Spleen (tissue), 11 donors: ENCODE data around the gene HJV. TPM values are rescaled to one million over a fixed set of nuclear protein-coding genes. Genes with fewer than 3 reads are reported as not detected.

Experiments used
- DNase-seq: peaks from one replicate; pipeline ENCODE4 v3.0.0-alpha.2; 2020
- H3K27ac ChIP-seq, 8 donors: fragments of 200-600 bp; sonication (generic) in 7 of 8; 1 replicate in 4 of 8; 2 replicates in 4 of 8; pipeline versions ENCODE4 v1.5.0 to v1.8.0; 2016 to 2021; ENCODE audit warnings: inconsistent platforms in 4 of 8, mild to moderate bottlenecking in 4 of 8, moderate library complexity in 1 of 8
- H3K27me3 ChIP-seq, 7 donors: fragments of 200-600 bp; sonication (generic) in 6 of 7; replicated peaks in 1 of 7; 1 replicate in 4 of 7; 2 replicates in 3 of 7; pipeline versions ENCODE4 v1.5.0 to v1.8.0; 2016 to 2021; ENCODE audit warnings: inconsistent platforms in 3 of 7, mild to moderate bottlenecking in 1 of 7
- H3K36me3 ChIP-seq, 6 donors: fragments of 200-600 bp; sonication (generic) in 5 of 6; 1 replicate in 4 of 6; 2 replicates in 2 of 6; pipeline versions ENCODE4 v1.5.0 to v1.8.0; 2016 to 2021; ENCODE audit warnings: inconsistent platforms in 2 of 6
- H3K4me1 ChIP-seq, 6 donors: fragments of 200-600 bp; sonication (generic) in 5 of 6; 1 replicate in 3 of 6; 2 replicates in 3 of 6; pipeline versions ENCODE4 v1.5.0 to v1.8.0; 2016 to 2021; ENCODE audit warnings: inconsistent platforms in 3 of 6
- H3K4me3 ChIP-seq, 8 donors: fragments of 200-600 bp; sonication (generic) in 7 of 8; 1 replicate in 4 of 8; 2 replicates in 4 of 8; pipeline versions ENCODE4 v1.5.0 to v1.8.0; 2016 to 2021; ENCODE audit warnings: inconsistent platforms in 4 of 8, mild to moderate bottlenecking in 4 of 8, moderate library complexity in 2 of 8
- H3K9me3 ChIP-seq, 8 donors: fragments of 200-600 bp; sonication (generic) in 7 of 8; 1 replicate in 4 of 8; 2 replicates in 4 of 8; pipeline versions ENCODE4 v1.5.0 to v1.8.0; 2016 to 2021; ENCODE audit warnings: inconsistent platforms in 4 of 8
- POLR2A ChIP-seq, 3 donors: fragments of 450-650 bp; IDR thresholded peaks; one replicate each; pipeline ENCODE4 v1.5.1; 2017; ENCODE audit warnings: antibody characterized with exemption in 3 of 3, mild to moderate bottlenecking in 1 of 3
- POLR2AphosphoS5 ChIP-seq, 3 donors: sonication (generic); formaldehyde crosslinking; IDR thresholded peaks; one replicate each; pipeline ENCODE4 v1.5.1; 2017; ENCODE audit warnings: antibody characterized with exemption in 3 of 3
- WGBS, 5 donors: extraction: QIAGEN DNeasy Blood & Tissue Kit in 3 of 5; methylation state at CpG; one replicate each; pipeline versions ENCODE4 v1.1.5 to v1.1.7; 2013 to 2018; 5-methylcytosine and 5-hydroxymethylcytosine counted together
- intact Hi-C: fragments of 100-400 bp; cut with DNase I; formaldehyde crosslinking; loops from one replicate; pipeline ENCODE4 v1.15.0; 2023; ENCODE audit warnings: low total_unique reads
- polyA plus RNA-seq, 3 donors: library from polyadenylated mRNA; stranded (reverse); fragments of 200-250 nt; gene quantifications; one replicate each; pipeline ENCODE4 v1.2.1, GENCODE V29; 2013
- total RNA-seq, 7 donors: library from RNA; depleted of rRNA in 3 of 7; stranded (reverse); fragments of >200 nt in 3 of 7; fragmentation: NEBNext Ultra II Directional in 4 of 7; extraction: Animal tissue kit (Norgen Biotek cat#: 25700) in 4 of 7; gene quantifications; one replicate each; pipeline versions ENCODE4 v1.1.0 to v1.2.1, GENCODE V29; 2016 to 2021
- TF ChIP-seq, protein P1 (sequence below), 11 experiments: fragments of 200-600 bp in 7 of 11; fragments of 450-650 bp in 4 of 11; sonication (generic) in 4 of 11; IDR thresholded peaks in 8 of 11; conservative IDR thresholded peaks in 3 of 11; 1 replicate in 7 of 11; 2 replicates in 4 of 11; pipeline versions ENCODE4 v1.4.0 to v1.8.0; 2016 to 2021; ENCODE audit warnings: antibody characterized with exemption in 11 of 11, inconsistent platforms in 4 of 11, mild to moderate bottlenecking in 1 of 11
- donor health status: healthy with polysubstance abuse.
- donor health status: DM: no; HTN: no; CAD: no; lungs with moderate emphysema.
- donor health status: DM: no; HTN: no; CAD: no.
- donor health status: Bipolar disorder and iron deficiency.
- donor health status: healthy.
- donor health status: DM: no; HTN: no; CAD: no.
- donor health status: DM: yes; HTN: yes; CAD: no.

Gene HJV
- total and polyA plus RNA-seq, 10 donors, result not detected

DNA sequence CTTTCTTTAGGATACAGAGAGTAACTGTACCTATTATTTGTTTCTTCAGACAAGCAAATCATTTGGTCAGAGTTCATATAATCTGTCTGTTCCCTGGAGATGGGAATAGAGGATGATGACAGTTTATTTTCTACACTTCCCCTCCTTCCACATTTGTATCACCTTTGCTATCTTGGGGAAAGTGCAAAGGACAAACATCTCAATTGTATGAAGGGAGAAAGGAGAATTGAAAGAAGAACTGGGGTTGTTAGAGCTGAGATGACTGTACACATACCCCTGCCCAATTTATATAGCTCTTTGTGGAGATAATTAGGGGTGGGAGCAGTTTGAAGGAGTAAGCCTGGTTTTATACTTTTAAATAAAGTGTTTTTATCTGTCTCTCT lies 43.1 kb downstream of the HJV start:
- H3K4me3 ChIP-seq, result peak overlapping the region in 6 of 8 donors; percentile 2 to 61 (median 18)
- peaks cover 56 to 67% (median 66%) of the 10 kb centered on the region in 6 donors for H3K4me1 ChIP-seq
- DNase-seq, result no peak
- H3K9me3 ChIP-seq, result no peaks in the 10 kb centered on the region
- H3K36me3 ChIP-seq, result peaks cover 0 to 14% (median 0%) of the 10 kb centered on the region in 6 donors
- intact Hi-C loops, result loop anchor here (5.0 kb wide), 1 partner anchor 34 kb away; no protein-coding TSS in a partner anchor
- H3K27ac ChIP-seq, result peak overlapping the region; percentile 94 to 100 (median 99)
- no peak for TF ChIP-seq POLR2A (IDR thresholded peaks at IDR 0.05)
- TF ChIP-seq POLR2AphosphoS5 (IDR thresholded peaks at IDR 0.05), result no peak
- TF ChIP-seq, protein P1, sequence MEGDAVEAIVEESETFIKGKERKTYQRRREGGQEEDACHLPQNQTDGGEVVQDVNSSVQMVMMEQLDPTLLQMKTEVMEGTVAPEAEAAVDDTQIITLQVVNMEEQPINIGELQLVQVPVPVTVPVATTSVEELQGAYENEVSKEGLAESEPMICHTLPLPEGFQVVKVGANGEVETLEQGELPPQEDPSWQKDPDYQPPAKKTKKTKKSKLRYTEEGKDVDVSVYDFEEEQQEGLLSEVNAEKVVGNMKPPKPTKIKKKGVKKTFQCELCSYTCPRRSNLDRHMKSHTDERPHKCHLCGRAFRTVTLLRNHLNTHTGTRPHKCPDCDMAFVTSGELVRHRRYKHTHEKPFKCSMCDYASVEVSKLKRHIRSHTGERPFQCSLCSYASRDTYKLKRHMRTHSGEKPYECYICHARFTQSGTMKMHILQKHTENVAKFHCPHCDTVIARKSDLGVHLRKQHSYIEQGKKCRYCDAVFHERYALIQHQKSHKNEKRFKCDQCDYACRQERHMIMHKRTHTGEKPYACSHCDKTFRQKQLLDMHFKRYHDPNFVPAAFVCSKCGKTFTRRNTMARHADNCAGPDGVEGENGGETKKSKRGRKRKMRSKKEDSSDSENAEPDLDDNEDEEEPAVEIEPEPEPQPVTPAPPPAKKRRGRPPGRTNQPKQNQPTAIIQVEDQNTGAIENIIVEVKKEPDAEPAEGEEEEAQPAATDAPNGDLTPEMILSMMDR (IDR thresholded peaks at IDR 0.05 in 8 of 11, conservative IDR thresholded peaks at IDR 0.05 in 3 of 11), result no peak
- no peaks in the 10 kb centered on the region for H3K27me3 ChIP-seq

DNA sequence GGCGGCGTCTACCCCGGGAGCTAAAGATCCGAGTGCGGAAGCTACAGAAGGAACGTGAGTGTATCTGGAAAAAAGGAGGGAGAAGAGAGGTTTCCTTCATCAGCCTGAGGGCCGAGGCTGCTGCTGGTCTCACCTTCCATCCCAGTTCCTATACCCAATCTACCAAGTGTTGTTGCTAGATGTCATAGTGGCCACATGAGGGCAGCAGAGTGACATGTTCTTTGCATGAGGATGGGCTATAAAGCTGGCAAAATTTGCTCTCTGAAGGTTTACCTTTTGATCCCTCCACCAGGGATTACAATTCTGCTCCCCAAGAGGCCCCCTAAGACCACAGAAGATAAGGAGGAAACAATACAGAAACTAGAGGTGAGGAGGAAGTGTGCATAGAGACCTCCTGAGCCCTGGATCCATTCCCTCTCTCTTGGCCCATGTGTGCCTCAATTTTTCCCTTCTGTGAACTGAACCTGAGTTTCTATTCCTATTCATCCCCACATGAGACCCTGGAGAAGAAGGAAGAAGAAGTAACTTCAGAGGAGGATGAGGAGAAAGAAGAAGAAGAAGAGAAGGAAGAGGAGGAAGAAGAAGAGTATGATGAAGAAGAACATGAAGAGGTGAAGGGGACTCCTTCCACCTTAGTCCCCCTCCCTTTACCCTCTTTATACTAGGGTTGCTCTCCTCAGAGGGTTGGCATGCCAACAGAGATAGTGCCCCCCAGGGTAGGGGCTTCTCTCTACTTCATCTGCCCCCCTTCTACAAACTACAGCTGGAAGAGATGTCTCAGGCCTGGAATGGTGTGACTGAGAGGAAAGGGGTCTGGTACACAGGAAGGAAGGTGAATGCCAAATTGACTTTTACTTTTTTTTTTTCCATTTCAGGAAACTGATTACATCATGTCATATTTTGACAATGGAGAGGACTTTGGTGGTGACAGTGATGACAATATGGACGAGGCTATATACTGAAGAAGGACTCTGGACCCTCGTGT lies 43.8 kb downstream of the HJV start:
- Histone ChIP-seq H3K4me1 (peaks cover 51 to 63% (median 59%) of the 10 kb centered on the region in 6 donors), H3K9me3 (no peaks in the 10 kb centered on the region), H3K36me3 (peaks cover 0 to 14% (median 0%) of the 10 kb centered on the region in 6 donors), H3K4me3 (peak overlapping the region in 3 of 8 donors; percentile 3 to 61 (median 13)), H3K27ac (peak overlapping the region; percentile 94 to 100 (median 99)), H3K27me3 (no peaks in the 10 kb centered on the region)
- intact Hi-C loops, result loop anchor here (5.0 kb wide), 1 partner anchor 35 kb away; no protein-coding TSS in a partner anchor
- peak; percentile 88 for DNase-seq
- WGBS, 5 donors, result 12 to 18% (median 17%) methylated on average over 9 of the region's 9 CpGs
- TF ChIP-seq, protein P1 (IDR thresholded peaks at IDR 0.05 in 8 of 11, conservative IDR thresholded peaks at IDR 0.05 in 3 of 11), result peak; percentile 82 to 97 (median 94)
- peak in 1 of 3 donors; percentile 89 for TF ChIP-seq POLR2AphosphoS5 (IDR thresholded peaks at IDR 0.05)
- no peak for TF ChIP-seq POLR2A (IDR thresholded peaks at IDR 0.05)

DNA sequence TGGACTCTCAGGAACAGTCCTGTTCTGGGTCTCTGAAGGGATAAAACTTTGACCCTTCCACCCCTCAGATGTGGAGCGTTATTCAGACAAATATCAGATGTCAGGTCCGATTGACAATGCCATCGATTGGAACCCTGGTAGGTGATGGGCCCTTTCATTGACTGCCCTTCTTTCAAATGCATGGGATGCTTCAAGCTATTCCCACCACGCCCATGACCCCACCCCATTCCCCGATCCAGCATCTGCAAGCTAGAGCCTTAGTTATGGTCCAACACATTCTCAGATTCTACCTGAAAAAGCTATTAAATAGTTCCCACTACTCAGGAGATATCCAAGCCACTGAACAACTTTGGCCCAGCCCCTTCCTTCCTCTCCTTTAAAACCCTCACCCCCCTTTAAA lies 44.5 kb downstream of the HJV start:
- Histone ChIP-seq H3K9me3 (no peaks in the 10 kb centered on the region), H3K4me3 (no peak overlapping the region), H3K4me1 (peaks cover 45 to 59% (median 54%) of the 10 kb centered on the region in 6 donors), H3K27me3 (no peaks in the 10 kb centered on the region), H3K36me3 (peaks cover 0 to 14% (median 0%) of the 10 kb centered on the region in 6 donors), H3K27ac (peak overlapping the region; percentile 30 to 100 (median 98))
- no peak for DNase-seq
- TF ChIP-seq POLR2AphosphoS5 (IDR thresholded peaks at IDR 0.05), result no peak
- TF ChIP-seq, protein P1 (IDR thresholded peaks at IDR 0.05 in 8 of 11, conservative IDR thresholded peaks at IDR 0.05 in 3 of 11), result no peak
- no peak for TF ChIP-seq POLR2A (IDR thresholded peaks at IDR 0.05)
- WGBS, 5 donors, result 82 to 90% (median 87%) methylated on average over 5 of the region's 5 CpGs
- intact Hi-C loops, result loop anchor here (5.0 kb wide), 1 partner anchor 35 kb away; no protein-coding TSS in a partner anchor

DNA sequence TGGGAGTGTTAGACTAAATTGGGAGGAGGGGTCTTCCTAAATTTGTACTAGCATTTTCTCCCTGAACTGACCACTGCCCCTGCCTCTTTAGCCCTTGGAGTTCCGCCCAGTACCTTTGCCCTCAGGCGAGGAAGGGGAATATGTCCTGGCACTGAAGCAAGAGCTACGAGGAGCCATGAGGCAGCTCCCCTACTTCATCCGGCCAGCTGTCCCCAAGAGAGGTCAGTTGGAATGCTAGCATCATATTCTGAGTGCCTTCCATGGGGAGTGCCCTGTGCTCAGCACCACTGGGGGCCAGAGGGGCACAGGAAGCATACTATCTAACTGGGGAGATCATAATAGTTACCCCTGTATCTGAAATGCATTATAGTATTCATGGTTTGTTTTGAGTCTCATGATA lies 46.3 kb downstream of the HJV start:
- Histone ChIP-seq H3K27ac (peak overlapping the region in 4 of 8 donors; percentile 11 to 43 (median 26)), H3K9me3 (no peaks in the 10 kb centered on the region), H3K36me3 (peaks cover 0 to 14% (median 0%) of the 10 kb centered on the region in 6 donors), H3K27me3 (no peaks in the 10 kb centered on the region), H3K4me1 (peaks cover 27 to 41% (median 36%) of the 10 kb centered on the region in 6 donors), H3K4me3 (no peak overlapping the region)
- whole genome bisulfite sequencing, 5 donors, result 77 to 97% (median 90%) methylated on average over 4 of the region's 4 CpGs
- no peak for TF ChIP-seq POLR2A (IDR thresholded peaks at IDR 0.05)
- TF ChIP-seq POLR2AphosphoS5 (IDR thresholded peaks at IDR 0.05), result no peak
- TF ChIP-seq, protein P1 (IDR thresholded peaks at IDR 0.05 in 8 of 11, conservative IDR thresholded peaks at IDR 0.05 in 3 of 11), result no peak
- no peak for DNase-seq
- intact Hi-C loops, result loop anchor here (5.0 kb wide), 1 partner anchor 37 kb away; no protein-coding TSS in a partner anchor
